Lower leg skin (tissue), 4 donors: ENCODE measurements around the gene NCAPG2. TPM values are rescaled to one million over a fixed set of nuclear protein-coding genes. Genes with fewer than 3 reads are reported as not detected.

ENCODE experiments used
- DNase-seq, 2 donors: peaks; one replicate each; pipeline ENCODE4 v3.0.0-alpha.2; 2019; ENCODE audit warnings: low spot score in 2 of 2
- H3K4me3 ChIP-seq: fragments of 200-600 bp; sonication (generic); 2 replicates; pipeline ENCODE4 v1.5.1; 2017; ENCODE audit warnings: mild to moderate bottlenecking, low read depth; ENCODE audit not compliant: poor library complexity, severe bottlenecking
- POLR2A ChIP-seq, 2 donors: fragments of 450-650 bp; IDR thresholded peaks; one replicate each; pipeline ENCODE4 v1.6.1; 2016 to 2017; ENCODE audit warnings: antibody characterized with exemption in 2 of 2, mild to moderate bottlenecking in 1 of 2, moderate library complexity in 1 of 2
- WGBS, 2 donors: methylation state at CpG; one replicate each; pipeline ENCODE4 v1.1.5; 2018; 5-methylcytosine and 5-hydroxymethylcytosine counted together
- intact Hi-C: fragments of 100-400 bp; cut with DNase I; formaldehyde crosslinking; loops from one replicate; pipeline ENCODE4 v1.15.0; 2023; ENCODE audit warnings: low total_unique reads
- total RNA-seq, 4 donors: library from RNA; depleted of rRNA; stranded (reverse); fragments of >200 nt; gene quantifications; one replicate each; pipeline ENCODE4 v1.1.0, GENCODE V29; 2016
- TF ChIP-seq, protein P1 (sequence below), 3 donors: fragments of 450-650 bp; IDR thresholded peaks; one replicate each; pipeline ENCODE4 v1.5.1; 2016; ENCODE audit warnings: antibody characterized with exemption in 3 of 3, mild to moderate bottlenecking in 3 of 3, moderate library complexity in 2 of 3

NCAPG2 gene
- total RNA-seq, 4 donors from 2014 or later, result 5.2 to 9.7 (median 6.1) TPM

- TF ChIP-seq, protein P1, sequence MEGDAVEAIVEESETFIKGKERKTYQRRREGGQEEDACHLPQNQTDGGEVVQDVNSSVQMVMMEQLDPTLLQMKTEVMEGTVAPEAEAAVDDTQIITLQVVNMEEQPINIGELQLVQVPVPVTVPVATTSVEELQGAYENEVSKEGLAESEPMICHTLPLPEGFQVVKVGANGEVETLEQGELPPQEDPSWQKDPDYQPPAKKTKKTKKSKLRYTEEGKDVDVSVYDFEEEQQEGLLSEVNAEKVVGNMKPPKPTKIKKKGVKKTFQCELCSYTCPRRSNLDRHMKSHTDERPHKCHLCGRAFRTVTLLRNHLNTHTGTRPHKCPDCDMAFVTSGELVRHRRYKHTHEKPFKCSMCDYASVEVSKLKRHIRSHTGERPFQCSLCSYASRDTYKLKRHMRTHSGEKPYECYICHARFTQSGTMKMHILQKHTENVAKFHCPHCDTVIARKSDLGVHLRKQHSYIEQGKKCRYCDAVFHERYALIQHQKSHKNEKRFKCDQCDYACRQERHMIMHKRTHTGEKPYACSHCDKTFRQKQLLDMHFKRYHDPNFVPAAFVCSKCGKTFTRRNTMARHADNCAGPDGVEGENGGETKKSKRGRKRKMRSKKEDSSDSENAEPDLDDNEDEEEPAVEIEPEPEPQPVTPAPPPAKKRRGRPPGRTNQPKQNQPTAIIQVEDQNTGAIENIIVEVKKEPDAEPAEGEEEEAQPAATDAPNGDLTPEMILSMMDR (IDR thresholded peaks at IDR 0.05), result no peak
- no peak for TF ChIP-seq POLR2A (IDR thresholded peaks at IDR 0.05)
- WGBS, 2 donors, result 93 to 96% methylated on average over 4 of the region's 4 CpGs
- no peak overlapping the region for H3K4me3 ChIP-seq
- DNase-seq, result no peak
- intact Hi-C loops, result no loop called here
Measured at GRCh38 chr7:158685693-158686092, 18.9 kb downstream of the NCAPG2 start.

GRCh38 chr7:158684329-158684728 lies 20.3 kb downstream of the NCAPG2 start:
- no peak for DNase-seq
- WGBS, 2 donors, result 86 to 92% methylated on average over 1 of the region's 1 CpG
- H3K4me3 ChIP-seq, result no peak overlapping the region
- intact Hi-C loops, result no loop called here
- TF ChIP-seq, protein P1 (IDR thresholded peaks at IDR 0.05), result no peak
- no peak for TF ChIP-seq POLR2A (IDR thresholded peaks at IDR 0.05)

GRCh38 chr7:158683541-158683940 lies 21.1 kb downstream of the NCAPG2 start:
- intact Hi-C loops, result no loop called here
- TF ChIP-seq POLR2A (IDR thresholded peaks at IDR 0.05), result no peak
- TF ChIP-seq, protein P1 (IDR thresholded peaks at IDR 0.05), result no peak
- H3K4me3 ChIP-seq, result no peak overlapping the region
- 88 to 97% methylated on average over 2 of the region's 2 CpGs for WGBS, 2 donors
- DNase-seq, result no peak

DNA sequence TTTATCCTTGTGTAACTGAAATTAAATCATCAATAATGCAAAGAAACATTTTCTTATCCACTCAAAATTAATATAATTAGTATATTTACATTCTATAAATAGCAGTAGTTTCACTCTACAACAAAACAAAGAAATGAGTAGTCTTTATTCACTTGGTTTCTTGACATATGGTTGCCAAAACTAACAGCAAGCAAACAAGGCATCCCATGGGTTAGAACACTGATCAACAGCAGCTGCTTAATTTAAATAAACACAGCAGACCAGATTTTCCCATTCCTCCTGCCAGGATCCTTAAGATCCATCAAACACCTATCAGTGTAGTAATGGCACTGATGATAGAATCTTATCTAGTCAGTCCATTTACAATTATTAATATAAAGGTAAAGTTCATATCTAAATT lies 22.1 kb downstream of the NCAPG2 start:
- no peak for DNase-seq
- H3K4me3 ChIP-seq, result no peak overlapping the region
- intact Hi-C loops, result no loop called here
- TF ChIP-seq POLR2A (IDR thresholded peaks at IDR 0.05), result no peak
- TF ChIP-seq, protein P1 (IDR thresholded peaks at IDR 0.05), result no peak

DNA sequence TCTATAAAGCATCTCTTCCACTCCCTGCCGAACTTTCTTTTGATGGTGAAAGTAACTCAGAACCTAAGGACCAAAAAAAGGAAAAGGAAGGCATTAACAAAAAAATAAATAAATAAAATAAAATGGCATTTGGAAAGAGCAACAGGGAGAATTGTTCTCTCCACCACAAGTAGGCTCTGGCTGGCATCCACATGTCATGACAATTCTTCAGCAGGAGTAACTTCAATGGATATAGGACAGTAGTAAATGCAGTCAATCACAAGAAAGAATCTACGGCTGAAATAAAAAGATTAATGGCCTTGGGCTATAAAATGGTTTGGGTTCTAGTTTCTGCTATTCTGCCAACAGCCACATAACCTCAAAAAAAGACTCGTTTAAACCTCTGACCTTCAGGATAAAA lies 23.9 kb downstream of the NCAPG2 start:
- intact Hi-C loops, result no loop called here
- TF ChIP-seq POLR2A (IDR thresholded peaks at IDR 0.05), result no peak
- TF ChIP-seq, protein P1 (IDR thresholded peaks at IDR 0.05), result no peak
- H3K4me3 ChIP-seq, result no peak overlapping the region
- WGBS, 2 donors, result 46 to 48% methylated on average over 3 of the region's 3 CpGs
- no peak for DNase-seq

- TF ChIP-seq POLR2A (IDR thresholded peaks at IDR 0.05), result no peak
- TF ChIP-seq, protein P1 (IDR thresholded peaks at IDR 0.05), result no peak
- 92 to 96% methylated on average over 3 of the region's 3 CpGs for WGBS, 2 donors
Measured at GRCh38 chr7:158676906-158677305, 27.7 kb downstream of the NCAPG2 start.

More at GRCh38 chr7:158676906-158677305, 27.7 kb downstream of the NCAPG2 start:
- no peak overlapping the region for H3K4me3 ChIP-seq
- no peak for DNase-seq
- intact Hi-C loops, result no loop called here
